ENCODE measurements around the gene NEDD4L. TPM values are rescaled to one million over a fixed set of nuclear protein-coding genes. Genes with fewer than 3 reads are reported as not detected.

The NEDD4L gene
- polyA plus RNA-seq, 2 donors = 10.8 to 14.1 TPM

DNA sequence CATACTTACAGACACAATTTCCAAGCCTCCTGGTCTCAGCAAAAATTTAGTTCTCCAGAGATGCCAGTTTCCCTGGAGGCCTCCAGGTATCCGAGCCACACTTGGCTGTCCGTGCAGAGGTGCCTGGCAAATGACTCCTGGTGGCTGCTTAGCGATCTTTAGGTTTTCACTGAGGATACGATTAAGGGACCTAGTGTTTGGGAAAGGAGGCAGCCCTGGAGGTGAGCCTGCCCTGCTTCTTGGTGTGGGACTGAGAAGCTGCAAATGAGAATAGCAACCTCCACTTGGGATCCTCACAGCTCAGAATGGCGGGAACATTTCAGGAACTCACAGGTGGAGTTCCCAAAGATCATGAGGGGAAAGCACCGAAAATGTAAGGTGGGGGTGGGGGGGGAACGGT lies 367.3 kb downstream of the NEDD4L start:
- no peak overlapping the region for H3K27ac ChIP-seq (ENCODE audit: low read depth in 2 of 2, low read length in 1 of 2)
- H3K36me3 ChIP-seq (ENCODE audit: control insufficient read depth in 2 of 2, insufficient read depth in 2 of 2, low read length in 1 of 2) = no peaks in the 10 kb centered on the region
- 84% methylated on average over 7 of the region's 7 CpGs for WGBS, 2 donors
- H3K4me1 ChIP-seq (ENCODE audit: control insufficient read depth in 2 of 2, insufficient read depth in 2 of 2, low read length in 1 of 2) = no peaks in the 10 kb centered on the region
- H3K27me3 ChIP-seq (ENCODE audit: control insufficient read depth in 1 of 2, insufficient read depth in 2 of 2, low read length in 2 of 2) = no peaks in the 10 kb centered on the region
- no peaks in the 10 kb centered on the region for H3K9me3 ChIP-seq (ENCODE audit: control insufficient read depth in 2 of 2, insufficient read depth in 1 of 2, low read depth in 1 of 2, low read length in 1 of 2)
- no peak overlapping the region for H3K4me3 ChIP-seq (ENCODE audit: low read depth in 1 of 2, low read length in 2 of 2)

- Histone ChIP-seq H3K4me1 (ENCODE audit: control insufficient read depth in 2 of 2, insufficient read depth in 2 of 2, low read length in 1 of 2) (no peaks in the 10 kb centered on the region), H3K27ac (ENCODE audit: low read depth in 2 of 2, low read length in 1 of 2) (no peak overlapping the region), H3K4me3 (ENCODE audit: low read depth in 1 of 2, low read length in 2 of 2) (no peak overlapping the region), H3K9me3 (ENCODE audit: control insufficient read depth in 2 of 2, insufficient read depth in 1 of 2, low read depth in 1 of 2, low read length in 1 of 2) (no peaks in the 10 kb centered on the region), H3K36me3 (ENCODE audit: control insufficient read depth in 2 of 2, insufficient read depth in 2 of 2, low read length in 1 of 2) (no peaks in the 10 kb centered on the region), H3K27me3 (ENCODE audit: control insufficient read depth in 1 of 2, insufficient read depth in 2 of 2, low read length in 2 of 2) (no peaks in the 10 kb centered on the region)
- WGBS, 2 donors = 80 to 89% methylated on average over 5 of the region's 5 CpGs
Measured at GRCh38 chr18:58412844-58413666, 369.0 kb downstream of the NEDD4L start.

DNA sequence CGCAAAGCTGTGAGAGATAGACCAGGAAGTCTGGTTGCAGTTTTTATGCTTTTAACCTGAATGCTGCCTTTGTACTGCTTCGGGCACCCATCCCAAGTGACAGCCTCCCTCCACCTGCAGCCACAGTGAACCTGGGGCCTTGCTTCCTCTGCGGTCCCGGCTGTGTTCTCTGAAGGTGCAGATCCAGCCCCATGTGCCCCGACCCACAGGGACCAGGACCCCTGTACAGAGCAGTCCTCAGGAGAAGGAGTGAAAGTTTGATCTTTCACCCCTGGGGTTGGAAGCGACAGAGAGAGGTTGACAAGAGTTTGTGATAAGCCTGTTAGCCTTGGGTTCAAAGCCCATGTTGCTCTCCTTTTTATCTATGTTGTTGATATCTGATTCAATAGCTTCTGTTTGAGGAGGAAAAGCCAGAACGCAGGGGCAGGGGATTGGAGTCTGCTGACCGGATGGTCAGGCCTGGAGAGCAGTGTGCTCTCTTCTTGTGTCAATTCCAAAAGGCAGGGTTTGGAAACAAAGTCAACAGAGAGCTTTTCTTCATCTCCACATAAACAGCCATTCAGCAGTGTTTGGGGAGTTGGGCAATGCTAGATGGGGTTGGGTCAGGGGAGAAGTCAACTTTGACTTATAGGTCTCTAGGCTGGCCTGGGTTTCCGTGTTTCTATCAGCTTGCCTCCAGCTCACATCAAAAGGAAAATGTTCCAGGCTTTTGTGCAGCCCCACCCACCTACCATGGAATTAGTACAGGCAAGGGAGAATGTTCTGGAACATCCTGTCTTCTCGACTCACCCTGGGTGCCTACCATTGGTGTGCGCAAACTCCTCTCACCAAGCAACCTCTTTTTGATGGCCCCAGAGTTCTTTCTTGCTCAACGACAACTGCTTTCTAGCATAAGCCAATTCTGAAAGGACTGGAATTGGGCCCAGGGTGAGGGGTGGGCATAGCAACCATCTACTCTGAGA lies 369.9 kb downstream of the NEDD4L start:
- Histone ChIP-seq H3K27ac (ENCODE audit: low read depth in 2 of 2, low read length in 1 of 2) (no peak overlapping the region), H3K9me3 (ENCODE audit: control insufficient read depth in 2 of 2, insufficient read depth in 1 of 2, low read depth in 1 of 2, low read length in 1 of 2) (no peaks in the 10 kb centered on the region), H3K4me3 (ENCODE audit: low read depth in 1 of 2, low read length in 2 of 2) (no peak overlapping the region), H3K4me1 (ENCODE audit: control insufficient read depth in 2 of 2, insufficient read depth in 2 of 2, low read length in 1 of 2) (no peaks in the 10 kb centered on the region), H3K36me3 (ENCODE audit: control insufficient read depth in 2 of 2, insufficient read depth in 2 of 2, low read length in 1 of 2) (no peaks in the 10 kb centered on the region), H3K27me3 (ENCODE audit: control insufficient read depth in 1 of 2, insufficient read depth in 2 of 2, low read length in 2 of 2) (no peaks in the 10 kb centered on the region)
- 79 to 88% methylated on average over 12 of the region's 12 CpGs for WGBS, 2 donors

DNA sequence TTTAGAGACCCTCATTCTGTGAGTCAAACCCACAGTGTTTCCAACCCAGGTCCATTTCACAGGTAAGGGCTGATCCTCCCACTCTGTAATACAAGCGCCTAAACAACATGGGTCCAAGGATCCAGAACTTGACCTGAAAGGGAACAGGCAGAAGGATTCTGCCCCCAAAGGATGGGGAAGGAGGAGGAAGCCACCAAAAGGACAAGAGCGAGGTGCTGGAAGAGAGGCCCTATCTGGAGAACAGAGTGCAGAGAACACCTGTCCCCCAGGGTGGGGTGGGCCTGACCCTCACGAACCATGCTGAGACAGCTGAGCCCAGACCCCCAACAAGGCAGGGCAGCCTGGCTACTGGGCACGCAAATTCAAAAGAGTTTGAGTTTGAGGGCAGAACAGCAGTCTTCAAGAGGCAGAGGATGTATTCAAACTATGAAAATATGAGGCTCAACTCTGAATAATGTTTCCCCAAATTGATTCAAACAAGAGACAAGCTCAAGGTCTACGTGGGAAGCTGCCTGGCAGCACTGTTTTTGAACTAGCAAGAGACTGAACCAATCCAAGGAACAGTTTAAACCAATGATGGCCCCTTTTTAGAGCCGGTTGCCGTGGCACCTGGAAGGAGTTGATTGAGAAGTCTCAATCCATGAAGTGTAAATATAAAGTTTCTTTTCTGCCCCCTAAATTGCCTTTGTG lies 372.1 kb downstream of the NEDD4L start:
- WGBS, 2 donors = 87 to 88% methylated on average over 7 of the region's 7 CpGs
- Histone ChIP-seq H3K4me1 (ENCODE audit: control insufficient read depth in 2 of 2, insufficient read depth in 2 of 2, low read length in 1 of 2) (no peaks in the 10 kb centered on the region), H3K36me3 (ENCODE audit: control insufficient read depth in 2 of 2, insufficient read depth in 2 of 2, low read length in 1 of 2) (no peaks in the 10 kb centered on the region), H3K9me3 (ENCODE audit: control insufficient read depth in 2 of 2, insufficient read depth in 1 of 2, low read depth in 1 of 2, low read length in 1 of 2) (no peaks in the 10 kb centered on the region), H3K27ac (ENCODE audit: low read depth in 2 of 2, low read length in 1 of 2) (no peak overlapping the region), H3K4me3 (ENCODE audit: low read depth in 1 of 2, low read length in 2 of 2) (no peak overlapping the region), H3K27me3 (ENCODE audit: control insufficient read depth in 1 of 2, insufficient read depth in 2 of 2, low read length in 2 of 2) (no peaks in the 10 kb centered on the region)

DNA sequence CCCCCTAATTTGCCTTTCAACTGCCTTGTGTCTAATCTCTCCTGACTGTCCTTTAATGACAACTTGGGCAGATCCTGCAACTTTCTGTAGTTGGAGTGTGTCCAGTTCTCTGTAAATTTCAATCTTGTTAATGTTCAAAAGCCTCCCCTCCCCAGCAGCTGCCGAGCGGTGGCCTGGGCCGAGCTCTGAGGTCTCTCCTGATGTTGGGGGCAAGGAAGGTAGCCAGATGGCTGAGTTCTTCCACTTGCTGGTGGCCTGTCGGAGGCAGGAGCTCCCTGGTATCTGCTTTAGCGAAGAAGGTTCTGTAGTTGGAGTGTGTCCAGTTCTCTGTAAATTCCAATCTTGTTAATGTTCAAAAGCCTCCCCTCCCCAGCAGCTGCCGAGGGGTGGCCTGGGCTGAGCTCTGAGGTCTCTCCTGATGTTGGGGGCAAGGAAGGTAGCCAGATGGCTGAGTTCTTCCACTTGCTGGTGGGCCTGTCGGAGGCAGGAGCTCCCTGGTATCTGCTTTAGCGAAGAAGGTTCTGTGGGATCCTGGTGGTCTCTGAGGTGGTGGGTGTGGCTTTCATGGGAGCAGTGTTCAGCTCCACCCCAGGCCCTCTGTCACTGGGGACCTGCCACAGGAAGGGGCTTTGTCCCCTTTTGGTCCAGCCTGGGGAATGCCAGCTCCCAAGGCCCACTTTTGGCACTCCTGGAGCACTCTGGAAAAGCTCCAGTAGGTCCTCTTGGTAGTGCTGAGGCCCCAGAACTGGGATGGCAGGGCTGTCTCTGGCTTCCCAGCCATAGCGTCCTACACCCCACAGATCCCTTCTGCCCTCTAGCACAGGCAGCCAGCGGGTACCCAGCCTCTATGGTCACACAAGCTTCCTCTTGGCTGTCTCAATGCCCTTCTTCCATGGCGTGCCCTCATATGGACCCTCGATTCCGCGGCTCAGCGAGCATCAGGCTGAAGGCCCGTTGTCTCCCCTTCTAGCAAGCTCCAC lies 373.0 kb downstream of the NEDD4L start:
- no peaks in the 10 kb centered on the region for H3K9me3 ChIP-seq (ENCODE audit: control insufficient read depth in 2 of 2, insufficient read depth in 1 of 2, low read depth in 1 of 2, low read length in 1 of 2)
- no peaks in the 10 kb centered on the region for H3K36me3 ChIP-seq (ENCODE audit: control insufficient read depth in 2 of 2, insufficient read depth in 2 of 2, low read length in 1 of 2)
- no peaks in the 10 kb centered on the region for H3K4me1 ChIP-seq (ENCODE audit: control insufficient read depth in 2 of 2, insufficient read depth in 2 of 2, low read length in 1 of 2)
- H3K27ac ChIP-seq (ENCODE audit: low read depth in 2 of 2, low read length in 1 of 2) = no peak overlapping the region
- no peak overlapping the region for H3K4me3 ChIP-seq (ENCODE audit: low read depth in 1 of 2, low read length in 2 of 2)
- 77 to 79% methylated on average over 16 of the region's 16 CpGs for WGBS, 2 donors
- no peaks in the 10 kb centered on the region for H3K27me3 ChIP-seq (ENCODE audit: control insufficient read depth in 1 of 2, insufficient read depth in 2 of 2, low read length in 2 of 2)

DNA sequence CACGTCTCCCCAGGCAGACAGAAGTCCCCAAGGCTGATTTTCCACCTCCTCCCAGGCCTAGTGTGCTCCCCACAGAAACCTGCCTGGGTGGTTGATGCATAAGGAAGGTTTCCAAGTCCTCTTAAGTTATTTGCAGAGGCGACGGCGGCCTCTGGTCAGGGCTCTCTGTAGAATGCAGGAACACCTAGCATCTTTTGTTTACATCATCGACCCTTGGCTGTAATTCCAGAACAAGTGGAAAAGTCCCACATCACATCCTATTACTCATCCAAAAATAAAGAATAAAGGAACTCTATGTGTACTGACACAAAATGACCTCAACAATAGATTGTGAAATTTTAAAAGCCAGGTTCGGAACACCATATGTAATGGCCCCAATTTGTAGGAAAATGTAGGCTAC lies 373.7 kb downstream of the NEDD4L start:
- 65 to 73% methylated on average over 6 of the region's 6 CpGs for WGBS, 2 donors

DNA sequence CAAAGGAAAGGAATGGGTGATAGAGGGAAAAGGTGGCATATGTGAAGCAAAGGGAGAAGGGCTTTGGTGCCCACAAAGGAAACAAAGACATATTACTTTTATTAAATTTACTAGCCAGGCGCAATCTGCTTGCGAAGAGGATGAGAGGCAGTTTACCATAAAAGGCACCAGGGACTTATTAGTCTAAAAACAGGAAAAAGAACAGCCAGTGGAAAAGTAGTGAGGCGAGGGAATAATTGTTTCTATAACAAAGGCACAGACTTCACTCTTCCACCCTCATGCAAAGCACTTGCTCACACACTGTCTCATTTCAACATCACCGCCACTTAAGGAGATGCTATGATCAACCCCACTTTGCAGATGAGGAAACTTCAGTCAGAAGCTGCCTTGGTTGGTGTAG lies 374.3 kb downstream of the NEDD4L start:
- no peak overlapping the region for H3K27ac ChIP-seq (ENCODE audit: low read depth in 2 of 2, low read length in 1 of 2)
- H3K4me3 ChIP-seq (ENCODE audit: low read depth in 1 of 2, low read length in 2 of 2) = no peak overlapping the region
- H3K27me3 ChIP-seq (ENCODE audit: control insufficient read depth in 1 of 2, insufficient read depth in 2 of 2, low read length in 2 of 2) = no peaks in the 10 kb centered on the region
- WGBS, 2 donors = 92 to 97% methylated on average over 4 of the region's 4 CpGs
- H3K36me3 ChIP-seq (ENCODE audit: control insufficient read depth in 2 of 2, insufficient read depth in 2 of 2, low read length in 1 of 2) = no peaks in the 10 kb centered on the region
- no peaks in the 10 kb centered on the region for H3K9me3 ChIP-seq (ENCODE audit: control insufficient read depth in 2 of 2, insufficient read depth in 1 of 2, low read depth in 1 of 2, low read length in 1 of 2)
- H3K4me1 ChIP-seq (ENCODE audit: control insufficient read depth in 2 of 2, insufficient read depth in 2 of 2, low read length in 1 of 2) = no peaks in the 10 kb centered on the region

More for the DNA sequence above, 373.7 kb downstream of the NEDD4L start:
- Histone ChIP-seq H3K9me3 (ENCODE audit: control insufficient read depth in 2 of 2, insufficient read depth in 1 of 2, low read depth in 1 of 2, low read length in 1 of 2) (no peaks in the 10 kb centered on the region), H3K27me3 (ENCODE audit: control insufficient read depth in 1 of 2, insufficient read depth in 2 of 2, low read length in 2 of 2) (no peaks in the 10 kb centered on the region), H3K36me3 (ENCODE audit: control insufficient read depth in 2 of 2, insufficient read depth in 2 of 2, low read length in 1 of 2) (no peaks in the 10 kb centered on the region), H3K27ac (ENCODE audit: low read depth in 2 of 2, low read length in 1 of 2) (no peak overlapping the region), H3K4me3 (ENCODE audit: low read depth in 1 of 2, low read length in 2 of 2) (no peak overlapping the region), H3K4me1 (ENCODE audit: control insufficient read depth in 2 of 2, insufficient read depth in 2 of 2, low read length in 1 of 2) (no peaks in the 10 kb centered on the region)

- Histone ChIP-seq H3K4me1 (ENCODE audit: control insufficient read depth in 2 of 2, insufficient read depth in 2 of 2, low read length in 1 of 2) (no peaks in the 10 kb centered on the region), H3K27ac (ENCODE audit: low read depth in 2 of 2, low read length in 1 of 2) (no peak overlapping the region), H3K36me3 (ENCODE audit: control insufficient read depth in 2 of 2, insufficient read depth in 2 of 2, low read length in 1 of 2) (no peaks in the 10 kb centered on the region), H3K4me3 (ENCODE audit: low read depth in 1 of 2, low read length in 2 of 2) (no peak overlapping the region), H3K27me3 (ENCODE audit: control insufficient read depth in 1 of 2, insufficient read depth in 2 of 2, low read length in 2 of 2) (no peaks in the 10 kb centered on the region), H3K9me3 (ENCODE audit: control insufficient read depth in 2 of 2, insufficient read depth in 1 of 2, low read depth in 1 of 2, low read length in 1 of 2) (no peaks in the 10 kb centered on the region)
- WGBS, 2 donors = 65 to 80% methylated on average over 4 of the region's 4 CpGs
Measured at GRCh38 chr18:58419587-58420199, 375.7 kb downstream of the NEDD4L start.

Data from esophagus (tissue), 2 donors.